H7 (cell line): ENCODE results near the gene CST1. TPM values are rescaled to one million over a fixed set of nuclear protein-coding genes. Genes with fewer than 3 reads are reported as not detected.
"Not testable (repeated sequence)": the region's sequence is repeated elsewhere in the genome, so short reads cannot be mapped to it uniquely, and the experiment has no call there.

Source experiments
- DNase-seq: peaks from one replicate; pipeline ENCODE4 v3.0.0; 2012
- H3K27me3 ChIP-seq: 2 replicates; pipeline ENCODE4 v1.6.0; 2011; ENCODE audit warnings: mild to moderate bottlenecking, low read length; ENCODE audit not compliant: control insufficient read depth, insufficient read depth
- H3K36me3 ChIP-seq: replicated peaks from 2 replicates; pipeline ENCODE4 v1.5.1; 2011; ENCODE audit warnings: low read length; ENCODE audit not compliant: control insufficient read depth, insufficient read depth
- H3K4me3 ChIP-seq: 2 replicates; pipeline ENCODE4 v1.5.1; 2011; ENCODE audit warnings: low read depth, mild to moderate bottlenecking, control low read depth, low read length, moderate library complexity; ENCODE audit not compliant: insufficient read depth
- total RNA-seq: library from RNA; depleted of rRNA; stranded (reverse); fragments of >200 nt; shearing (Covaris generic); gene quantifications from 2 replicates; pipeline ENCODE4 v1.2.3, GENCODE V29; 2014

Gene CST1
- total RNA-seq, 1 experiment from 2014 or later: 46.0 TPM

DNA sequence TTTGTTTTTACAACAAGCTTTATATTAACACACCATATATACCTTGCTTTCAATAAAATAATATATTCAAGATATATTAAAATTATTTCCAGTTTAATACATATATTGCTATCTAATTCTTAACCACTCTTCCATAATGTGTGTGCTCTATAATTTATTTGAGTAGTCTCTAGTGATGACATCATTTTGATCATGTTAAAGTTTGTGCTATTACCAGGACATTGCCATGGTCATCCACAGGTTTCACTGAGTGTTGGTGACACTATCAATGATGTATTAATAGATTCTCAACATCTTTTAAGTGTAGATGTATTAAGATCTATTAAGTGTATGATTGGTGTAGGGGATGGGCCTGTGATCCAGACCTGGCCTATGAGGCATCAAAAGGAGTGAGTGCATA lies 17.8 kb upstream of the CST1 start:
- DNase-seq, H3K27me3 ChIP-seq, H3K4me3 ChIP-seq: not testable (repeated sequence)

DNA sequence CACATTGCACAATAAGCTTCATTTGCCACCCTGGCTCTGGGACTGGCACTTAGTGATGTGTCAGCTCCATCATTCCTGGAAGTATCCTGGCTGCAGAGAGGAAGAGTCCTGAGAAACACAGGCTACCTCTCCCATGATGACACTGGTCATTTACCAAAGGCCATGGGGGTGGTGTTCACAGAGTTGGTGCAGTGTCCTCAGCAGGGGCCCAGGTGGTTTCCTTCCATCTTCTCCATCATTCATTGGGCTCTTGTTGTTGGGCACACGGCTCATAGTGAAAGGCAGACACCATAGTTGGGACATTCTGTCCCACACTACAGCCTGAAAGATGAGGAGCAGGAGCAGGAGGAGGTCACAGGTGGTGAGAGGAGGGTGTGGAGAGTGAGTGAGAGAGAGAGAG lies 15.8 kb upstream of the CST1 start:
- Histone ChIP-seq H3K27me3 (peaks cover 8% of the 10 kb centered on the region), H3K36me3 (no peaks in the 10 kb centered on the region), H3K4me3 (no peak overlapping the region)
- DNase-seq: no peak

More for the DNA sequence above, 17.8 kb upstream of the CST1 start:
- H3K36me3 ChIP-seq: not testable (repeated sequence)

DNA sequence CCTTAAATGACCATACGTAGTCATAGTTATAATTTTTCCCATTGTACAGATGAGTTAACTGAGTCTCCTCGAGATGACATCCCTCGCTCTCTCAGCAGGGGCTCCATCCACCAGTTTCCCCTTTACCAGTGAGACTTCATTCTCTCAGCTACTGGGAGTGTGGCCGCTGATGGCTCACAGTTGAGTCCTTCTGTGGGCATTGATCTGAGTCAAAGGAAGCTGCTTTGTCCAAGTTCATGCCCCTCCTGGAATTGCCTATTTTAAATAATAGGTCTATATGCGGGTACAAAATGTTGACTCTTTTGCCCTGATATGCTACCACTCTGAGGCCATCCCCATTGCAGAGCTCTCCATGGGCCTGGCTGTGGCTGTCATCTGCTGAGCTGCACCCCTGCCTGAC lies 14.8 kb upstream of the CST1 start:
- no peak overlapping the region for H3K4me3 ChIP-seq
- H3K27me3 ChIP-seq: peaks cover 8% of the 10 kb centered on the region
- H3K36me3 ChIP-seq: no peaks in the 10 kb centered on the region
- DNase-seq: no peak

DNA sequence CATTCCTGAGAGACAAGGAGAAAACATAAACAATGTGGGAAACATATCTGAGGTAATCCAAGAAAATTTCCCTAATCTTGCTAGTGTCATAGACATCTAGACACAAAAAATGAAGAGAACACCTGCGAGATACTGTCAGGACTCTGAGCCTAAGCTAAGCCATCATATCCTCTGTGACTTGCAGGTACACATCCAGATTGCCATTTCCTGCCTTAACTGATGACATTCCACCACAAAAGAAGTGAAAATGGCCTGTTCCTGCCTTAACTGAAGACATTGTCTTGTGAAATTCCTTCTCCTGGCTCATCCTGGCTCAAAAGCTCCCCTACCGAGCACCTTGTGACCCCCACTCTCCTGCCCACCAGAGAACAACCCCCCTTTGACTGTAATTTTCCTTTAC lies 13.9 kb upstream of the CST1 start:
- not testable (repeated sequence) for DNase-seq

DNA sequence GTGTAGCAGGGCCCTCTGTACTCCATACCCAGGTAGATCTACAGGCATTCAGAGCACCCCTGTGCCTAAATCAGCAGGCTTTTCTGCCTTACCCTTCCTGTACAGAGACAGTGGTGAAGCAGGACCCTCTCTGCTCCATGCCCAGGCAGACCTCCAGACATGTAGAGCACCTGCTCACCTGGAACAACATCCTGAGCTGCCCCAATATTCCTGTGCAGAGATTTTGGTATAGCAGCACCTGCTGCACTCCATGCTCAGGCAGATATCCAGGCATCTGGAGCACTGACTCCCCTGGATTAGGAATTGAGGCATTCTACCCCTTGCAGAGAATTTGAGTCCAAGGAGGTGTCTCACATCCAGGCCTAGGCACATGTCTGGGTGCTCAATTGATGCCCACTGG lies 12.6 kb upstream of the CST1 start:
- Histone ChIP-seq H3K27me3 (peaks cover 29% of the 10 kb centered on the region), H3K36me3 (no peaks in the 10 kb centered on the region)

More for the DNA sequence above, 13.9 kb upstream of the CST1 start:
- H3K4me3 ChIP-seq, H3K36me3 ChIP-seq: not testable (repeated sequence)
- H3K27me3 ChIP-seq: peaks cover 17% of the 10 kb centered on the region

DNA sequence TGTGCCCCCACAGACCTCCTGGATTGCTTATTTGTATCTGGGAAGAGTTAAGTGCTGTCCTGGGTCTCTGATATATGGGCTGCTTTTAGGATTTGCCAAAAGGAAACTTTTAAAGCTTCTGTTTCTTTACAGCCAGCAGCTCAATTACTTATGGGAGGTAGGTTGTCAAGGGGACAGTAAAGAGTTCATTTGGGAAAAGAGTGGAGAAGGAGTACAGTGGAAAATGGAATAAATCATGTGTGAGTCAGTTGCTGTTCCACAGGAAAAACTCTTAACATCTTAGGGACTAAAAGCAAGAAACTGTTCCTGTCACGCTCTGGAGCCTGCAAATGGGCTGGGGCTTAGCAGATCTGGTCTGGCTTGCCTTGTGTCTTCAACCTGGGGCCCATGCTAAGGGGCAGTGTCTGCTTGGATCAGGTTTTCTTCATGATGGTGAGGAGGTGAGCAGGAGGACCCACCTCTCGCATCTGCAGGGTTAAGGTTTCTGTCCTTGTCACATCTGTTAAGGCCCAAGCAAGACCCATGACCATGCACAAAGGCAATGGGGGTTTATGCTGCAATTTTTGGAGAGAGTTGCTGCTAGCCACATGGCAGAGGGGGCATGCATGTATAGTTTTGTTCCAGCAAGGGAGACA lies 8.7 kb upstream of the CST1 start:
- H3K4me3 ChIP-seq: no peak overlapping the region
- H3K27me3 ChIP-seq: peaks cover 59% of the 10 kb centered on the region
- no peaks in the 10 kb centered on the region for H3K36me3 ChIP-seq
- DNase-seq: no peak

More for the DNA sequence above, 12.6 kb upstream of the CST1 start:
- H3K4me3 ChIP-seq: no peak overlapping the region
- no peak for DNase-seq

DNA sequence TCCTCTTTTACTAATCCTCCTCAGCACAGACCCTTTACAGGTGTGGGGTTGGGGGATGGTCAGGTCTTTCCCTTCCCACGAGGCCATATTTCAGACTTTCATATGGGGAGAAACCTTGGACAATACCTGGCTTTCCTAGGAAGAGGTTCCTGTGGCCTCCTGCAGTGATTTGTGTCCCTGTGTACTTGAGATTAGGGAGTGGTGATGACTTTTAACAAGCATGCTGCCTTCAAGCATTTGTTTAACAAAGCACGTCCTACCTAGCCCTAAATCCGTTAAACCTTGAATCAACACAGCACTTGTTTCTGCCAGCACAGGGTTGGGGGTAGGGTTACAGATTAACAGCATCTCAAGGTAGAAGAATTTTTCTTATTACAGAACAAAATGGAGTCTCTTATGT lies 6.1 kb upstream of the CST1 start:
- not testable (repeated sequence) for H3K36me3 ChIP-seq, DNase-seq, H3K4me3 ChIP-seq
- peaks cover 77% of the 10 kb centered on the region for H3K27me3 ChIP-seq

DNA sequence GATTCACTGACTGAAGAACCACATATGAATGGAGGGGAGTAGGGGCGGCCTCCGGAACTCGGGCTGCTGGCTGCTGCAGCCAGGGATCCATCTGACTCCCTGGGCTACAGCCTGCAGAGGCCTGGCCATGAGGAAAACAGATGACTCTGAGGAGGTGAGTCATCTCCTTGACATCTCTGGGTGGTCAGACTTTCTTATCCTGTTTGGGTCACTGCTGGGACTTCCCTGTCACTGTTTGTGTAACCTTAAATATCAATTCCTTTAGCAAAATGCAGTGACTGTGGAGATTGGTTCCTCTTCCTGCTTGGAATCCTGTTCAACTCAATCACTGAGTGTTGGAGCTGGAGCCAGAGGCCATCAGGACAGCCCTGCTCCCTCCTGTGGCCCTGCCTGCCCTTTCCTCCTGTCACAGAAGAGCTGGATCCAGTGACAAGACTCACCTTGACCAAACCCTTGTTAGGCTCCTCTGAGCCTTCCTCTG lies 4.4 kb upstream of the CST1 start:
- peaks cover 73% of the 10 kb centered on the region for H3K27me3 ChIP-seq
- not testable (repeated sequence) for H3K36me3 ChIP-seq, H3K4me3 ChIP-seq, DNase-seq

DNA sequence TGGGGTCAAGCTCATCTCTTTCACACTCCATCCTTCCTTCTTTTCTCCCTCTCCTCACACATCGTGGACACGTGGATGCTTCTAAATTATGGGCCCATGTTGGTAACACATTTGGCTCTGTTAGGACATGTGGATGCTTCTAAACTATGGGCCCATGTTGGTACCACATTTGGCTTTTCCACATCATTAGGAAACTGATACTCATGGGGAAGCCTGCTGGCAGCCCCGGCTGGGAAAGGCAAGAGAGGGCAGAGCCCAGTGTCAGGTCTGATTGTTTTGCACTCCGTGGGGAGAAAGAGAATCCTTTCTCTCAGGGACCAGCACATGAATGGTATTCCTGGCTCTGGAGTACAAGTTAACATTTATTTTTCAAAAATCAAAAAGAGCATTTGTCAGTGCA lies 4.0 kb upstream of the CST1 start:
- no peaks in the 10 kb centered on the region for H3K36me3 ChIP-seq
- H3K4me3 ChIP-seq: no peak overlapping the region
- no peak for DNase-seq
- peaks cover 68% of the 10 kb centered on the region for H3K27me3 ChIP-seq

DNA sequence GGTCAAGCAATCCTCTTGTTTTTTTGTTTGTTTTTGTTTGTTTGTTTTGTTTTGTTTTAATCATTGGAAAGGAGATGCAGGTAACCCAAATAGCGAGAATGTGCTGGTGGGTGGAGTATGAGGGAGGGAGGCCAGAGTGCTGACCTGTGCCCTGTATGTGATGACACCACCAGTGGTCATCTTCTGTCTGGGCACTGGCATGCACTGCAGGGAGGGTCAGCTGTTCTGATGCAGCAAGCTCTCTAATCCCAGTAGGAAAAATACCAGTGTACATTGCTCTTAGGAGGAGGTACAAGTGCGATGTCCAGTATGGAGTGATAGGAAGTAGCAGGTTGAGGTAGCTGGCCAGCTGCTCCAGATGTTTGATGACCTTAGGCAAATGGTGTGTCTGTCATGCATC lies 2.9 kb upstream of the CST1 start:
- DNase-seq: no peak
- no peaks in the 10 kb centered on the region for H3K36me3 ChIP-seq
- no peak overlapping the region for H3K4me3 ChIP-seq
- peaks cover 61% of the 10 kb centered on the region for H3K27me3 ChIP-seq

DNA sequence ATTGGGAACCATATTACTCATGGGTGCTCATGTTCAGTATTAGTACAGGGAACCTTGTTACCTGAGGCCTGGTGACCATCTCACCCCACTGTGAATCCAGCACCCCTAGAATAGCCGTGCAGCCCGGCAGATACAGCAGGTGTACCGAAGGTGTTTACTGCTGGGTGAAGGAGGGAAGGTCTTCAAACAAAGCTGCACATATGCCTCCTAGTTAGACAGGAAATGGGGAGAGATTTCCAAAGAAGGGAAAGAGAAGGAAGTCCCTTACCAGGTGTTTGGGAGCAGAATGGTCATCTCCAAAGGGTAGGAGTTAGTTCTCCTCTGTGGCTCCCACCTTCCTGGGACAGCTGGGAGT lies 2.4 kb upstream of the CST1 start:
- H3K36me3 ChIP-seq: no peaks in the 10 kb centered on the region
- H3K4me3 ChIP-seq: no peak overlapping the region
- peaks cover 59% of the 10 kb centered on the region for H3K27me3 ChIP-seq
- no peak for DNase-seq

DNA sequence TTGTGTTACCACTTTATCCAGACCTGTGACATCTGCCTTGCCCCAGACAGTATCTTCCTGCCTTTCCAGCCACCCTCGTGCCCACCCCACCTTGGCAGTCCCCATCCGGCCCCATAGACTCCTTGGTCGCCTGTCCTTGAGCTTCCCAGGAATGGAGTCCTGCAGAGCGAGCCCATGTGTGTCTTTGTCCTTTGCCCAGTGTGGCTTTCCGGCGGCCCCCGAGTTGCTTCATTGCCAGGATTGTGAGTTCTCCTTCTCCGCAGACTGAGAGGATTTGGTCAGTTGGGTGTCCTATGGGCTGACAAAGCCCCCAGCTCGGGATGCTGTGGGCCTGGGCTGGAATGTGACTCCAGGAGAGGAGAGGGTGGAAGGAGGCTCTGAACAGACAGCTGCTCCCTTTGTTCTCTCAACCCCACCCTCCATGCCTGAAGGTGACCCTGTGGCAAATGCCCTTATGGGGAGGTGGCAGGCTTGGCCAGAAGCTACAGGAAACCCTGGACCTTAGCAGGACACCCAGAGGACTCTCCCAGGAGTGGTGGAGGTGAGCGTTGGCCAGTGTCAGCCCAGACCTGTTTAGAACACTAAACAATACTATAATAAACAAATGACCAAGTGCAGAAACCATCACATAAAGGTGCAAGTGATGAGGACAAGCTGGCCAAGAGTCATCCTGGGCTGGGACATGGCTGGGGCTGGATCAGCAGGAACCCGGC lies 1.9 kb upstream of the CST1 start:
- Histone ChIP-seq H3K36me3 (no peaks in the 10 kb centered on the region), H3K4me3 (no peak overlapping the region), H3K27me3 (peaks cover 56% of the 10 kb centered on the region)
- no peak for DNase-seq

DNA sequence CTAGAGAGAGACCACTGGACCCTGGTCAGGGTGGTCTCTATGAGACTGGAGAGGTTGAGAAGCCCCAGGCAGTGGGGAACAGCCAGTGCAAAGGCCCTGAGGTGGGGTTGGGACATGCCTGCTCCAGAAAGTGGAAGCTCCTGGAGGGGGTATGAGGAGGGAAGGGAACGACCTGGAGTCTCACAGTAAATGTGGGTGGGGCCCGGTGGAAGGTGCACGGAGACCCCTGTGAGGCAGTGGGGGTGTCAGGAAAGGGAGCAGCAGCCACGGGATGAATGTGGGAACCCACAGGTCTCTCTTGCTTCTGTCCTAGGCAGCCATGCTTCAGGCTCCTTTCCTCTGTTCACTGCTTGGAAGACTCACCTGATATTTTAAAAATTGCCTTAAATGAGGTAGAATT lies 1.3 kb upstream of the CST1 start:
- Histone ChIP-seq H3K27me3 (peaks cover 52% of the 10 kb centered on the region), H3K4me3 (no peak overlapping the region), H3K36me3 (no peaks in the 10 kb centered on the region)
- no peak for DNase-seq

DNA sequence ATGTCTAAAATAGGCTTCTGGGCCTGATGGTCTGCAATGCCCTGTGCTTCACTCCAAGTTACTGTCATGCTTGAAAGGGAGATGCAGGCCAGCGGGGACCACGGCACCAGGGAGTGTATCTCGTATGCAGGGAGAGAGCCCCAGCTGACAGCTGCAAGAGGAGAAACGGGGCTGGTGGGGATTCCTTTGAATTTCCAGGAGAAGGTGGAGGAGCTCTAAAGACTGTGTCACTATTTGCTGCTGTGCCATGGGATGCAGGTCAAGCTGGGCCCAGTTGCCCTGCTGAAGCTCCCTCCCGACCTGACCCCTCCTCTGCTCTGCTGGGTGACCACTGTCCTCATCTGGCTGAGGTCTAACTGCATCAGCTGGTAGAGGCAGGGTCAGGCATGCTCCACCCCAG lies 989 bp downstream of the CST1 start:
- Histone ChIP-seq H3K4me3 (no peak overlapping the region), H3K27me3 (peaks cover 33% of the 10 kb centered on the region), H3K36me3 (no peaks in the 10 kb centered on the region)
- no peak for DNase-seq

DNA sequence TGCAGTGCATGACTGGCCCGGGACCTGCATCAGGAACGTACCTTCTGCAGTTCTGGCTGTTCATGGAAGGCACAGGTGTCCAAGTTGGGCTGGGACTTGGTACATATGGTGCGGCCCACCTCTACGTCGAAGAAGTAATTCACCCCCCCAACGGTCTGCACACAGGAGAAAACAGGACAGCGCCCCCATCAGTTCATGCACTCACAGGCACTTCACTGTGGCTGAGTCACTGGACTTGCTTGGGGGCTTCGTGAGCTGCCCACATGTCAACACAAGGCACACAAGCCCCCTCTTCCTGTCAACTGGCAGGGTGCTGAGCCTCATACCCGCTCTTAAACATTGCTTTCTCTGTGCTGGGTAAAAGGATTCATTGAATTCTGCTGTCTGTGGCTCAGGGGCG lies 1.8 kb downstream of the CST1 start:
- not testable (repeated sequence) for H3K4me3 ChIP-seq, DNase-seq
- H3K27me3 ChIP-seq: peaks cover 27% of the 10 kb centered on the region

More for the DNA sequence above, 1.8 kb downstream of the CST1 start:
- not testable (repeated sequence) for H3K36me3 ChIP-seq
